ENCODE data around the gene PHC2.

DNA sequence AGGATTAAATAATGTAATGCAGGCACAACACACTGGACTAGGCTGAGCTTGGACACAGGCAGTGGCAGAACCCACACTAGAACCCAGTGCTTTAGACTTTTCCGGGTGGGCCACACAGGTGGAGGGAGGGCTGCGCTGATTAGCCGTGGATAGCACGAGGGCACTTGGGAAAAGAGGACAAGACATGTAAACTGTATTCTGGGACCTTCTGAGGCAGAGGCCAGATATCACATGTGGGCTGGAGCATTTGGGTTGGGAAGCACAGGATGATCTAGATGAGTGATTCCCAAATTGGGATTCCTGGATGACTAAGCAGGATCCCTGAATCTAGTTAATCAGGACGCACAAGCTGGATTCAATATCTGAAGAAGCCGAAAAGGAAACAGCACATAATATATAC, 89.7 kb downstream of the PHC2 start:
- no peak for TF ChIP-seq POLR2A (IDR thresholded peaks at IDR 0.05)
- TF ChIP-seq, protein P1, sequence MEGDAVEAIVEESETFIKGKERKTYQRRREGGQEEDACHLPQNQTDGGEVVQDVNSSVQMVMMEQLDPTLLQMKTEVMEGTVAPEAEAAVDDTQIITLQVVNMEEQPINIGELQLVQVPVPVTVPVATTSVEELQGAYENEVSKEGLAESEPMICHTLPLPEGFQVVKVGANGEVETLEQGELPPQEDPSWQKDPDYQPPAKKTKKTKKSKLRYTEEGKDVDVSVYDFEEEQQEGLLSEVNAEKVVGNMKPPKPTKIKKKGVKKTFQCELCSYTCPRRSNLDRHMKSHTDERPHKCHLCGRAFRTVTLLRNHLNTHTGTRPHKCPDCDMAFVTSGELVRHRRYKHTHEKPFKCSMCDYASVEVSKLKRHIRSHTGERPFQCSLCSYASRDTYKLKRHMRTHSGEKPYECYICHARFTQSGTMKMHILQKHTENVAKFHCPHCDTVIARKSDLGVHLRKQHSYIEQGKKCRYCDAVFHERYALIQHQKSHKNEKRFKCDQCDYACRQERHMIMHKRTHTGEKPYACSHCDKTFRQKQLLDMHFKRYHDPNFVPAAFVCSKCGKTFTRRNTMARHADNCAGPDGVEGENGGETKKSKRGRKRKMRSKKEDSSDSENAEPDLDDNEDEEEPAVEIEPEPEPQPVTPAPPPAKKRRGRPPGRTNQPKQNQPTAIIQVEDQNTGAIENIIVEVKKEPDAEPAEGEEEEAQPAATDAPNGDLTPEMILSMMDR (IDR thresholded peaks at IDR 0.05): no peak
